Limb (tissue), 2 donors: ENCODE measurements around the gene TMEM132C.

Experiments
- DNase-seq, 2 donors: peaks; one replicate each; pipeline ENCODE4 v3.0.0-alpha.2; 2016; ENCODE audit errors: extremely low spot score in 2 of 2

Gene TMEM132C

GRCh38 chr12:128702371-128702770 is 435.4 kb downstream of the TMEM132C start:
- DNase-seq: no peak

GRCh38 chr12:128705140-128705539 is 438.2 kb downstream of the TMEM132C start:
- no peak for DNase-seq

- no peak for DNase-seq
Observed at GRCh38 chr12:128707488-128707887, 440.5 kb downstream of the TMEM132C start.

GRCh38 chr12:128708789-128709188 is 441.8 kb downstream of the TMEM132C start:
- no peak for DNase-seq

GRCh38 chr12:128709660-128710059 is 442.7 kb downstream of the TMEM132C start:
- DNase-seq: no peak

GRCh38 chr12:128711486-128711885 is 444.5 kb downstream of the TMEM132C start:
- no peak for DNase-seq

GRCh38 chr12:128712622-128713021 is 445.7 kb downstream of the TMEM132C start:
- DNase-seq: no peak

- no peak for DNase-seq
Observed at GRCh38 chr12:128715485-128715884, 448.5 kb downstream of the TMEM132C start.

GRCh38 chr12:128724468-128725046 is 457.6 kb downstream of the TMEM132C start:
- no peak for DNase-seq

GRCh38 chr12:128726886-128727285 is 459.9 kb downstream of the TMEM132C start:
- DNase-seq: no peak

- DNase-seq: no peak
Observed at GRCh38 chr12:128727461-128727860, 460.5 kb downstream of the TMEM132C start.

GRCh38 chr12:128727999-128728398 is 461.0 kb downstream of the TMEM132C start:
- DNase-seq: no peak

GRCh38 chr12:128729628-128730121 is 462.7 kb downstream of the TMEM132C start:
- no peak for DNase-seq

GRCh38 chr12:128734371-128734770 is 467.4 kb downstream of the TMEM132C start:
- DNase-seq: no peak

- DNase-seq: no peak
Observed at GRCh38 chr12:128737292-128737966, 470.5 kb downstream of the TMEM132C start.

- no peak for DNase-seq
Observed at GRCh38 chr12:128743916-128744315, 476.9 kb downstream of the TMEM132C start.

GRCh38 chr12:128745772-128746689 is 479.1 kb downstream of the TMEM132C start:
- DNase-seq: no peak

GRCh38 chr12:128747441-128747840 is 480.5 kb downstream of the TMEM132C start:
- DNase-seq: no peak

- DNase-seq: no peak
Observed at GRCh38 chr12:128752386-128752785, 485.4 kb downstream of the TMEM132C start.

GRCh38 chr12:128753438-128753837 is 486.5 kb downstream of the TMEM132C start:
- DNase-seq: no peak

- DNase-seq: no peak
Observed at GRCh38 chr12:128754275-128754674, 487.3 kb downstream of the TMEM132C start.

GRCh38 chr12:128755566-128755965 is 488.6 kb downstream of the TMEM132C start:
- DNase-seq: no peak
